Measurements from ENCODE around the gene ARL8B. TPM values are rescaled to one million over a fixed set of nuclear protein-coding genes. Genes with fewer than 3 reads are reported as not detected.
A peak's percentile ranks its signal among the peaks of the same experiment; 100 is the strongest.

ARL8B gene
- total and polyA plus RNA-seq, 9 of the 15 experiments (the other 6 are each of a cell fraction or from before 2014, with no cell fraction given): 28.5 to 99.4 (median 77.2) TPM

DNA sequence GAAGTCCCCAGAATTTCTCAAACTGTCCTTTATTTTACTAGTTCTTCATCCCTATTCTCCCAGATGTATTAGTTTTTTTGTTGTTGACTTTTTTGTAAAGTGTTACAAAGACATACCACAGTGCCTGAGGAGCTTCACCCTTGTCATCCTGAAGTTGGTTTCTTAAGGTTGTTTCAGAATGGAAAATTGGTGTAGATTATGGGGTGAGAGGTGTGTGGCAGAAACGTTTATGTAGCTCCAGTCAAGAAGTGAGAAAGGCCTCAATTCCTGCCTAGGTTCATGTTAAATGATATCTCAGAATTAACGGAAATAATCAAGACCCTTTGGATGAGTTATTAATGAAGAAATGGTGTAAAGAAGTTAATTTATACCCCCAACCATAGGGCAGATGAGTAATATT is 72.2 kb downstream of the ARL8B start:
- TF ChIP-seq RCOR1 (IDR thresholded peaks at IDR 0.05; ENCODE audit: borderline replicate concordance in 1 of 2, low read depth in 2 of 2, low read length in 2 of 2) (no peak), MYC (IDR thresholded peaks at IDR 0.05; ENCODE audit: low read depth, low read length) (no peak), MYC (CRISPR knock-in tag; IDR thresholded peaks at IDR 0.05; ENCODE audit: borderline replicate concordance, low read depth) (no peak), GABPB1 (CRISPR knock-in tag; IDR thresholded peaks at IDR 0.05) (0 out of 2 replicates have a peak, but pooled peaks have one; percentile 5), GTF2F1 (IDR thresholded peaks at IDR 0.05; ENCODE audit: low read depth, low read length) (no peak), KLF10 (CRISPR knock-in tag; IDR thresholded peaks at IDR 0.05) (no peak), SMARCA5 (IDR thresholded peaks at IDR 0.05) (peak; percentile 51; the same call in 1 of the 2 replicates), ZNF778 (CRISPR knock-in tag; IDR thresholded peaks at IDR 0.05) (no peak), ETV5 (CRISPR knock-in tag; IDR thresholded peaks at IDR 0.05; ENCODE audit: low read depth) (no peak), ZNF3 (CRISPR knock-in tag; IDR thresholded peaks at IDR 0.05) (no peak), CXXC5 (CRISPR knock-in tag; IDR thresholded peaks at IDR 0.05) (no peak), NEUROD1 (IDR thresholded peaks at IDR 0.05; ENCODE audit: borderline replicate concordance, low read depth, low read length, partially characterized antibody) (no peak), PCBP2 (IDR thresholded peaks at IDR 0.05; ENCODE audit: low read depth, low read length, poor library complexity, severe bottlenecking) (no peak)
- TF ChIP-seq, protein P1, sequence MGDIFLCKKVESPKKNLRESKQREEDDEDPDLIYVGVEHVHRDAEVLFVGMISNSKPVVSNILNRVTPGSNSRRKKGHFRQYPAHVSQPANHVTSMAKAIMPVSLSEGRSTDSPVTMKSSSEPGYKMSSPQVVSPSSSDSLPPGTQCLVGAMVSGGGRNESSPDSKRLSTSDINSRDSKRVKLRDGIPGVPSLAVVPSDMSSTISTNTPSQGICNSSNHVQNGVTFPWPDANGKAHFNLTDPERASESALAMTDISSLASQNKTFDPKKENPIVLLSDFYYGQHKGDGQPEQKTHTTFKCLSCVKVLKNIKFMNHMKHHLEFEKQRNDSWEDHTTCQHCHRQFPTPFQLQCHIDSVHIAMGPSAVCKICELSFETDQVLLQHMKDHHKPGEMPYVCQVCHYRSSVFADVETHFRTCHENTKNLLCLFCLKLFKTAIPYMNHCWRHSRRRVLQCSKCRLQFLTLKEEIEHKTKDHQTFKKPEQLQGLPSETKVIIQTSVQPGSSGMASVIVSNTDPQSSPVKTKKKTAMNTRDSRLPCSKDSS (IDR thresholded peaks at IDR 0.05; ENCODE audit: low read depth, partially characterized antibody): no peak
- TF ChIP-seq, protein P2, sequence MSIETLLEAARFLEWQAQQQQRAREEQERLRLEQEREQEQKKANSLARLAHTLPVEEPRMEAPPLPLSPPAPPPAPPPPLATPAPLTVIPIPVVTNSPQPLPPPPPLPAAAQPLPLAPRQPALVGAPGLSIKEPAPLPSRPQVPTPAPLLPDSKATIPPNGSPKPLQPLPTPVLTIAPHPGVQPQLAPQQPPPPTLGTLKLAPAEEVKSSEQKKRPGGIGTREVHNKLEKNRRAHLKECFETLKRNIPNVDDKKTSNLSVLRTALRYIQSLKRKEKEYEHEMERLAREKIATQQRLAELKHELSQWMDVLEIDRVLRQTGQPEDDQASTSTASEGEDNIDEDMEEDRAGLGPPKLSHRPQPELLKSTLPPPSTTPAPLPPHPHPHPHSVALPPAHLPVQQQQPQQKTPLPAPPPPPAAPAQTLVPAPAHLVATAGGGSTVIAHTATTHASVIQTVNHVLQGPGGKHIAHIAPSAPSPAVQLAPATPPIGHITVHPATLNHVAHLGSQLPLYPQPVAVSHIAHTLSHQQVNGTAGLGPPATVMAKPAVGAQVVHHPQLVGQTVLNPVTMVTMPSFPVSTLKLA (conservative IDR thresholded peaks at IDR 0.05): 0 out of 4 replicates have a peak, but pooled peaks of 1 of the 2 experiments have one; percentile 8
- peaks cover 4 to 65% of the 10 kb centered on the region in 2 experiments for H3K4me1 ChIP-seq (replicated peaks in 1 of 2; ENCODE audit: control insufficient read depth in 2 of 2, insufficient read depth in 2 of 2, low read length in 2 of 2)
- POLR2A ChIA-PET: interaction anchor here (0.6 to 4.3 kb wide), 6 partner anchors 8 to 712 kb away, joined by 3 to 33 read pairs (median 4); partner anchors contain the start of gene EDEM1
- 11% methylated on average over 2 of the region's 2 CpGs for WGBS (ENCODE audit: insufficient coverage, low coverage, missing lambda C conversion rate)
- no peak overlapping the region for H3K4me2 ChIP-seq (ENCODE audit: insufficient read depth, low read length)
- H3K36me3 ChIP-seq (ENCODE audit: control insufficient read depth, insufficient read depth, low read length): peaks cover 37% of the 10 kb centered on the region
- H3K9me3 ChIP-seq (replicated peaks; ENCODE audit: control insufficient read depth, insufficient read depth, low read depth, low read length): no peaks in the 10 kb centered on the region
- H3K27me3 ChIP-seq (ENCODE audit: control insufficient read depth in 2 of 2, insufficient read depth in 2 of 2, low read length in 2 of 2): no peaks in the 10 kb centered on the region
- peaks cover 9% of the 10 kb centered on the region; the same call in 1 of the 2 replicates for H4K20me1 ChIP-seq (replicated peaks; ENCODE audit: control insufficient read depth, insufficient read depth, low read length)
- CTCF ChIA-PET (ENCODE audit: low intra/inter-chr PET ratio): interaction anchor here (0.6 kb wide), 1 partner anchor 137 kb away, joined by 3 read pairs; no protein-coding TSS in a partner anchor
- H3K9me1 ChIP-seq (ENCODE audit: control insufficient read depth, insufficient read depth, low read length): no peaks in the 10 kb centered on the region
- H2AFZ ChIP-seq (ENCODE audit: low read depth, low read length): no peak overlapping the region
- no peak for FAIRE-seq
- H3K27ac ChIP-seq (ENCODE audit: extremely low read depth, low read depth, low read length): no peak overlapping the region
- in situ Hi-C loops (cut with MboI) (no loop called here), intact Hi-C loops (cut with micrococcal nuclease) (loop anchor here (2.0 to 5.0 kb wide), 2 partner anchors 58 to 382 kb away; no protein-coding TSS in a partner anchor)
- BruUV-seq (replicated peaks): no TSS peak
- no peak overlapping the region for H3K9ac ChIP-seq (ENCODE audit: insufficient read depth in 1 of 2, low read depth in 2 of 2, low read length in 2 of 2)
- no peak for ATAC-seq
- H3K4me3 ChIP-seq: no peak overlapping the region
- H3K79me2 ChIP-seq (ENCODE audit: control insufficient read depth, insufficient read depth, low read length): peaks cover 54% of the 10 kb centered on the region
- DNase-seq (ENCODE audit: extremely low read depth in 1 of 4, low spot score in 3 of 4): no peak

All from K562 (cell line).